ENCODE results near the gene ULK3. TPM values are rescaled to one million over a fixed set of nuclear protein-coding genes. Genes with fewer than 3 reads are reported as not detected.
A peak's percentile ranks its signal among the peaks of the same experiment; 100 is the strongest.

ULK3 gene
- total and polyA plus RNA-seq, 2 experiments from 2014 or later, result 40.4 to 45.7 TPM

GRCh38 chr15:74882528-74882927 is 39.6 kb upstream of the ULK3 start:
- WGBS (ENCODE audit: low lambda C conversion rate, missing lambda C conversion rate), result 76% methylated on average over 6 of the region's 6 CpGs
- TF ChIP-seq EZH2phosphoT487 (IDR thresholded peaks at IDR 0.05; ENCODE audit: low read depth, severe bottlenecking, unreplicated experiment) (no peak), CTCF (IDR thresholded peaks at IDR 0.05; ENCODE audit: poor library complexity) (no peak), EZH2 (IDR thresholded peaks at IDR 0.05; ENCODE audit: borderline replicate concordance) (no peak)
- Histone ChIP-seq H3K9me3 (ENCODE audit: low read depth) (no peaks in the 10 kb centered on the region), H3K79me2 (no peaks in the 10 kb centered on the region), H3K36me3 (replicated peaks; ENCODE audit: insufficient read depth, low read depth) (no peaks in the 10 kb centered on the region), H3K9me2 (replicated peaks; ENCODE audit: insufficient read depth) (no peaks in the 10 kb centered on the region), H2AFZ (no peak overlapping the region), H3K4me2 (no peak overlapping the region), H3K27ac (no peak overlapping the region), H3K4me3 (no peak overlapping the region), H3K4me1 (ENCODE audit: insufficient read depth) (no peaks in the 10 kb centered on the region), H3K27me3 (no peaks in the 10 kb centered on the region), H4K20me1 (ENCODE audit: insufficient read depth, poor library complexity, severe bottlenecking) (no peaks in the 10 kb centered on the region)
- no peak for DNase-seq (ENCODE audit: low spot score)

DNA sequence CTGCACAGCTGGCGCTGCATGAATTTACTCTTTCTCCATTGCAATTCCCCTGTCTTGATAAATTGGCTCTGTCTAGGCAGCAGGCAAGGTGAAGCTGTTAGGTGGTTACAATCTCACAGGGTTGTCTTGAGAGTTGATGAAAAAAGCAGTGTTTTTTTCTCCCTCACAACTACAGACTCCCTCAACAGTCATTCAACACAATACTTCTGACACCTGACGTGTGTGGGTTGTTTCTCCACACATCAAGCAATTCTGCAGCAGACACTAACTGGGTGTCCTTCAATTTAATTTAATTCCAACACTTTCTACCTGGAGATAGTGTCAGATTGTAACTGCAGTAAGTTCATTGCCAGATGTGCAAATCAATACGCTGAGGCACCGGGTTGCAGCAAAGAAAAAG is 35.3 kb upstream of the ULK3 start:
- DNase-seq (ENCODE audit: low spot score), result no peak
- Histone ChIP-seq H3K4me1 (ENCODE audit: insufficient read depth) (no peaks in the 10 kb centered on the region), H3K27me3 (no peaks in the 10 kb centered on the region), H3K4me2 (no peak overlapping the region), H2AFZ (no peak overlapping the region), H3K4me3 (no peak overlapping the region), H3K79me2 (no peaks in the 10 kb centered on the region), H3K36me3 (replicated peaks; ENCODE audit: insufficient read depth, low read depth) (no peaks in the 10 kb centered on the region), H3K9me2 (replicated peaks; ENCODE audit: insufficient read depth) (no peaks in the 10 kb centered on the region), H4K20me1 (ENCODE audit: insufficient read depth, poor library complexity, severe bottlenecking) (no peaks in the 10 kb centered on the region), H3K27ac (no peak overlapping the region), H3K9me3 (ENCODE audit: low read depth) (no peaks in the 10 kb centered on the region)
- 94% methylated on average over 4 of the region's 4 CpGs for WGBS (ENCODE audit: low lambda C conversion rate, missing lambda C conversion rate)
- no peak for TF ChIP-seq EZH2 (IDR thresholded peaks at IDR 0.05; ENCODE audit: borderline replicate concordance)
- TF ChIP-seq EZH2phosphoT487 (IDR thresholded peaks at IDR 0.05; ENCODE audit: low read depth, severe bottlenecking, unreplicated experiment), result no peak
- no peak for TF ChIP-seq CTCF (IDR thresholded peaks at IDR 0.05; ENCODE audit: poor library complexity)

DNA sequence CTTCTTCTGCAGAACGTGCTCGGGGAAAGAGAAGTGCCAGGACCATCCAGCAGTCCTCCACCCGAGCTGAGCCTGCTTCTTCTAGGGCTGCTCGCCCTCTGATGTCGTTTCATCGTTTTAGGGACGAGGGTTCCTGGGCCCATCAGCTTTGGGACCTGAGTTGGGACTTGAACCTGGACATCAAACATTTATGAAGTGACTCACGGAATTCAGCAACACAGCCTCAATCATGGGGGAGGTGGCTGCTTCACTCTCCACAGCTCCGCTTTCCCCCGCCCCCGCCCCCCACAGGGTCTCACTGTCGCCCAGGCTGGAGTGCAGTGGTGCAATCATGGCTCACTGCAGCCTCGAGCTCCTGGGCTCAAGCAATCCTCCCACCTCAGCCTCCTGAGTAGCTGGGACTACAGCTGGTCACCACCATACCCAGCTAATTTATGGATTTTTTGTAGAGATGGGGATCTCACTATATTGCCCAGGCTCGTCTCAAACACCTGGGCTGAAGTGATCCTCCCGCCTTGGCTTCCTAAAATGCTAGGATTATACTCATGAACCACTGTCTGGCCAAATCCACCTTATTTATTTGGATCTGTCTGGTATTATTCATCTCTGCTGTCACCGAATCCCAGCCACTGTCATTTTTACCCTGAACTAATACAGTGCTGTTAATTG is 30.9 kb upstream of the ULK3 start:
- peak; percentile 37 for DNase-seq (ENCODE audit: low spot score)
- 50% methylated on average over 16 of the region's 16 CpGs for WGBS (ENCODE audit: low lambda C conversion rate, missing lambda C conversion rate)
- Histone ChIP-seq H3K4me3 (peak overlapping the region; percentile 48), H3K4me2 (peak overlapping the region; percentile 91), H3K9me2 (replicated peaks; ENCODE audit: insufficient read depth) (no peaks in the 10 kb centered on the region), H4K20me1 (ENCODE audit: insufficient read depth, poor library complexity, severe bottlenecking) (peaks cover 22% of the 10 kb centered on the region), H3K27ac (peak overlapping the region; percentile 58), H3K36me3 (replicated peaks; ENCODE audit: insufficient read depth, low read depth) (no peaks in the 10 kb centered on the region), H3K4me1 (ENCODE audit: insufficient read depth) (peaks cover 36% of the 10 kb centered on the region), H3K27me3 (no peaks in the 10 kb centered on the region), H3K79me2 (peaks cover 36% of the 10 kb centered on the region), H2AFZ (peak overlapping the region; percentile 95), H3K9me3 (ENCODE audit: low read depth) (no peaks in the 10 kb centered on the region)
- TF ChIP-seq EZH2 (IDR thresholded peaks at IDR 0.05; ENCODE audit: borderline replicate concordance), result no peak
- no peak for TF ChIP-seq CTCF (IDR thresholded peaks at IDR 0.05; ENCODE audit: poor library complexity)
- no peak for TF ChIP-seq EZH2phosphoT487 (IDR thresholded peaks at IDR 0.05; ENCODE audit: low read depth, severe bottlenecking, unreplicated experiment)

All from hepatocyte (in vitro differentiated cells).